ENCODE results near the gene GDPD4. TPM values are rescaled to one million over a fixed set of nuclear protein-coding genes. Genes with fewer than 3 reads are reported as not detected.

Gene GDPD4
- total RNA-seq, 1 experiment from 2014 or later, result not detected

DNA sequence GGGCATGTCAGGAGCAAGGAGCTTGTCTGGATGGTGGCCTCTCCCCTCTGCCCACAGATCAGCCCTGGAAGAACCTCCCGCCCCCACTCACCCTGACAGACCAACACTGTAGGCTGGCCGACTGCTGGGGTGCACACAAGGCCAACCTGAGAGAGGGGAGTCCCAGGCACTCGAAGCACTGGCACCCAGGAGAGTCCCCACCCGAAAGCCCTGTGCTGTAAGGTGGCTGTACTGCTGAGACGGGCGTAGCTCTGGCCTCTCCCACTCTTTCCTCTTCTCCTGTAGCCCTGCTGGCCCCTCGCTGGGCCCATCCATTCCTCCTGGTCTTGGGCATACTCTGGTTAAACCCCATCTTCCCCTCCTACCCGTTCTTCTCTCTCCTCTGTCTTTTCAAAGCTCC, 133.7 kb downstream of the GDPD4 start:
- TF ChIP-seq EZH2 (IDR thresholded peaks at IDR 0.05; ENCODE audit: low read length, unreplicated experiment) (no peak), EZH2phosphoT487 (IDR thresholded peaks at IDR 0.05; ENCODE audit: borderline replicate concordance, low read length) (no peak)
- TF ChIP-seq, protein P1, sequence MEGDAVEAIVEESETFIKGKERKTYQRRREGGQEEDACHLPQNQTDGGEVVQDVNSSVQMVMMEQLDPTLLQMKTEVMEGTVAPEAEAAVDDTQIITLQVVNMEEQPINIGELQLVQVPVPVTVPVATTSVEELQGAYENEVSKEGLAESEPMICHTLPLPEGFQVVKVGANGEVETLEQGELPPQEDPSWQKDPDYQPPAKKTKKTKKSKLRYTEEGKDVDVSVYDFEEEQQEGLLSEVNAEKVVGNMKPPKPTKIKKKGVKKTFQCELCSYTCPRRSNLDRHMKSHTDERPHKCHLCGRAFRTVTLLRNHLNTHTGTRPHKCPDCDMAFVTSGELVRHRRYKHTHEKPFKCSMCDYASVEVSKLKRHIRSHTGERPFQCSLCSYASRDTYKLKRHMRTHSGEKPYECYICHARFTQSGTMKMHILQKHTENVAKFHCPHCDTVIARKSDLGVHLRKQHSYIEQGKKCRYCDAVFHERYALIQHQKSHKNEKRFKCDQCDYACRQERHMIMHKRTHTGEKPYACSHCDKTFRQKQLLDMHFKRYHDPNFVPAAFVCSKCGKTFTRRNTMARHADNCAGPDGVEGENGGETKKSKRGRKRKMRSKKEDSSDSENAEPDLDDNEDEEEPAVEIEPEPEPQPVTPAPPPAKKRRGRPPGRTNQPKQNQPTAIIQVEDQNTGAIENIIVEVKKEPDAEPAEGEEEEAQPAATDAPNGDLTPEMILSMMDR (conservative IDR thresholded peaks at IDR 0.05; ENCODE audit: low read depth, low read length), result no peak
- Histone ChIP-seq H3F3A (ENCODE audit: low read length, unreplicated experiment) (no peaks in the 10 kb centered on the region), H3K4me2 (ENCODE audit: low read length) (no peak overlapping the region), H3K36me3 (ENCODE audit: low read depth, low read length) (no peaks in the 10 kb centered on the region), H3K27ac (ENCODE audit: low read length) (no peak overlapping the region), H3K9me2 (replicated peaks; ENCODE audit: low read length) (no peaks in the 10 kb centered on the region), H3K9me3 (ENCODE audit: low read length) (no peaks in the 10 kb centered on the region), H2AFZ (ENCODE audit: low read length) (no peak overlapping the region), H3K27me3 (ENCODE audit: low read length) (no peaks in the 10 kb centered on the region), H3K79me2 (ENCODE audit: low read length) (no peaks in the 10 kb centered on the region), H3K4me1 (ENCODE audit: insufficient read depth, low read length) (no peaks in the 10 kb centered on the region), H3K9ac (ENCODE audit: low read length) (no peak overlapping the region), H4K20me1 (ENCODE audit: low read length) (no peaks in the 10 kb centered on the region), H3K4me3 (ENCODE audit: low read length) (no peak overlapping the region)
- POLR2A ChIA-PET (ENCODE audit: unreplicated experiment), result no interaction called here
- BruUV-seq (replicated peaks), result no TSS peak
- CTCF ChIA-PET, result no interaction called here
- intact Hi-C loops (cut with micrococcal nuclease), result no loop called here
- ATAC-seq (no peak), DNase-seq (no peak)

DNA sequence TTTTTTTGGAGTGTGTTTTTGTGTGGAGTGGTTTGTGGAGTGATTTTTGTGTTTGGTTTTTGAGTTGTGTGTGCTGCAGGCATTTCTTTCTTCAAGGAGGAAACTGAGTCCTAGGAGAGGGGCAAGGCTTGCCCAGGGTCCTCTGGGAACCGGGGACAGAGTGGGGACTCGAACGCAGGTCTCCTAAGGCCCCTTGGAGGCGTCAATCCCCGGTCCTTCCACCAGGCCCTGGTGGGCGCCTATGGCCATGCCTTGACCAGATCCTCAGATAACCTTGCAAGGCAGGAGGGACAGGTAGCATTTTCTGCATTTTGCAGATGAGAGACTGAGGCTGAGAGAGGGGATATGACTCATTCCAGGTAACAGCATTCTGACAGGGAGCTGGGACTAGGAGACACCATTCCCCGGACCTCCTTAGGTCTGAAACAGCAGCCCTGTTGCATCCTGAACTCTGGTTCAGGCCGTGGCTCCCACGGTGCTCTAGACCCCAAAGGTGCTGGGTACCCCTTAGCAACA, 134.3 kb downstream of the GDPD4 start:
- no peaks in the 10 kb centered on the region; the same call in 1 of the 2 replicates for H3K27me3 ChIP-seq (ENCODE audit: low read length)
- H3K27ac ChIP-seq (ENCODE audit: low read length), result no peak overlapping the region
- H3K79me2 ChIP-seq (ENCODE audit: low read length), result no peaks in the 10 kb centered on the region
- no peak overlapping the region for H3K4me3 ChIP-seq (ENCODE audit: low read length)
- ATAC-seq, result no peak
- ChIA-PET POLR2A (ENCODE audit: unreplicated experiment) (no interaction called here), CTCF (no interaction called here)
- H4K20me1 ChIP-seq (ENCODE audit: low read length), result no peaks in the 10 kb centered on the region
- intact Hi-C loops (cut with micrococcal nuclease), result no loop called here
- H3K9ac ChIP-seq (ENCODE audit: low read length), result no peak overlapping the region
- H3K9me3 ChIP-seq (ENCODE audit: low read length), result no peaks in the 10 kb centered on the region
- no peak overlapping the region for H2AFZ ChIP-seq (ENCODE audit: low read length)
- BruUV-seq (replicated peaks), result no TSS peak
- H3K36me3 ChIP-seq (ENCODE audit: low read depth, low read length), result no peaks in the 10 kb centered on the region
- no peaks in the 10 kb centered on the region for H3K9me2 ChIP-seq (replicated peaks; ENCODE audit: low read length)
- TF ChIP-seq EZH2phosphoT487 (IDR thresholded peaks at IDR 0.05; ENCODE audit: borderline replicate concordance, low read length), result no peak
- no peak for TF ChIP-seq EZH2 (IDR thresholded peaks at IDR 0.05; ENCODE audit: low read length, unreplicated experiment)
- TF ChIP-seq, protein P1 (conservative IDR thresholded peaks at IDR 0.05; ENCODE audit: low read depth, low read length), result no peak
- no peaks in the 10 kb centered on the region for H3K4me1 ChIP-seq (ENCODE audit: insufficient read depth, low read length)
- no peak overlapping the region for H3K4me2 ChIP-seq (ENCODE audit: low read length)
- no peak for DNase-seq
- no peaks in the 10 kb centered on the region for H3F3A ChIP-seq (ENCODE audit: low read length, unreplicated experiment)

Other genes with a start within 250 kb of the GDPD4 start
- gene CAPN5, start 234.7 kb downstream of the GDPD4 start, total RNA-seq (2014; rRNA removed), result 6.3 and 7.7 TPM in 2 replicates
- not detected in 2 replicates for gene OMP, start 198.8 kb downstream of the GDPD4 start, total RNA-seq (2014; rRNA removed)
- gene MYO7A, start 173.4 kb downstream of the GDPD4 start, total RNA-seq (2014; rRNA removed), result 0.66 and 1.2 TPM in 2 replicates
- gene PAK1, start 172.4 kb upstream of the GDPD4 start, total RNA-seq (2014; rRNA removed), result 26.1 and 29.8 TPM in 2 replicates

Measured in PC-3 (cell line).